GM21717 (cell line): ENCODE measurements around the gene VCP.

Experiments
- ATAC-seq: cut with Tn5 transposase; IDR thresholded peaks from one replicate; pipeline ENCODE4 v1.9.1; 2021; ENCODE audit warnings: mild to moderate bottlenecking, moderate library complexity; ENCODE audit not compliant: unreplicated experiment

Gene VCP

DNA sequence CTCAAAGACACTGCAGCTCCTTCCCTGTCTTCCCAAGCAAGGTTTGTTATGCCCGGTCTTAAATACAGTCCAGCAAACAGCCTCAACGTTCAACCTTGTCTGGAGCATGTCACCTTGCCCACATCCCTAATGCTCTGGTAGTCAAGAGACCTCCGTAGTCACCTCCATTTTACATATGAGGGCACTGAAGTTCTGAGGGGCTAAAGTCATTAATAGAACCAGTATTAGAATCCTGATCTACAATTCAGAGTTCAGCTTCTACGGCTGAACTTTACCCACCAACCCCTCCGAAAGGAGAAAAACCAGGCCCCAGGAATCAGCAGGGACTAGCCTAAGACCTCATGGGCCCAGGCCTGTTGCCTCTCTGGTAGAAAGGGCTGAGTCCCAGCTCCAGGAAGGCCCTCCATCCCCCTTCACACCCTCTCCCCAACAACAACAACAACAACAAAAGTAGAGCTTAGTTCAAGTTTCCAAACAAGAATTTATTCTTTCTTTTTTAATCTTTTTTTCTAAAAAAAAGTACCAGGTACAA lies 31.3 kb upstream of the VCP start:
- no peak for ATAC-seq

DNA sequence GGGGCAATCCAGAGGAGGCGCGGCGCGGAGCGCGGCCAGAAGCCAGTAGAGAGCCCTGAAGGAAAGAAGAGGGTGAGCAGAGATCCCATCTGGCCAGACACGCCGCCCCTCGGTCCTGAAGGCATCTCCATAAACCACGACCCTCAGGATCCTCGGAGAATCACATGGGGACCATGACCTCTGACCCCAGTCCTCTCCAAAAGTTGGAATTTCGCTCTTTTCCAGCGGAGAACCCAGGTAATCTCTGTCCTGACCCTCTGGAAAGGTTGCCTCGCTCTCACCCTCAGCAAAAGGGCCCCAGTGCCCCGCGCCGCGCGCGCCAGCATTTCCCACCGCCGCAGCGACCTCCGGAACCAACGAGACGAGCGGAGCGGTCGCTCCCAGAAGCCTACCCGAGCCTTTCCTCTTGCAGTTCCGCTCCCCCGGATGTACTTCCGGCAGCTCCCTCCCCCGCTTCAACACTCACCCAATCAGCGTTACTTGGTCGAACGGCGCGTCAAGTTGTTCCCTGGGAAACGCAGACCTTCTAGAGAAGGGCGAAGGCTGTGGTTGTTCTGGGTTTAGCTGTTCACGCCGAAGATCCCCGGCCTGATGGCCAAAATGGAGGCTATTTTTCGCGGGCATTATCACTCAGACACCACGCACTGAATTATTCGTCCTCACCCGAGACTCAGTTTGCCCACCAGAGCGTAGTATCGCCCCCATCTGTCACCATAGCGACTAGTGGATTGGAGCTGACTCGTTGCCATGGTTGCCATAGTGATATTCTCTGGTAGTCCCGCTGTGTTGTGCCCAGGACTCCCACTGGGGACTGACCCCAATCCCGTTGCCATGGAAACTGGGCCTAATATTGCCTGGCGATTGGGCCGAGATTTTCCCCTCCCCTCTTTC lies 30.6 kb upstream of the VCP start, which contains the start of gene STOML2:
Gene STOML2, minus strand, starts transcription at position 363 of the 891 bp plus-strand sequence. Its CDS starts 37 bp downstream, at position 326.
- ATAC-seq = peak; percentile 91

DNA sequence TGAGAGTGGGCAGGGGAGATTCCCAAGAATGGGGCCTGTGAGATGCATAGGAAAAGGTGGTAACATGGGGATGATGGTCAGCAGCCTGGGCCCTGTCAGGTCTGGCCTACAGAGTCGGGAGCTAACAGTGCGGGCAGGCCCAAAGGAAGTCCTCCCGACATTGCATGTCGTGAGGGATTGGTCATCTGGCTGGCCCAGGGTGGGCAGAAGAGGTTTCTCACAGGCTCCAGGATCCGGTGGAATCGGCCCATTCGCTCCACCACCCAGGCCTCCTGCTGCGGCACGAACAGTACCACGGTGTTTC lies 30.0 kb upstream of the VCP start:
- ATAC-seq = peak; percentile 8

DNA sequence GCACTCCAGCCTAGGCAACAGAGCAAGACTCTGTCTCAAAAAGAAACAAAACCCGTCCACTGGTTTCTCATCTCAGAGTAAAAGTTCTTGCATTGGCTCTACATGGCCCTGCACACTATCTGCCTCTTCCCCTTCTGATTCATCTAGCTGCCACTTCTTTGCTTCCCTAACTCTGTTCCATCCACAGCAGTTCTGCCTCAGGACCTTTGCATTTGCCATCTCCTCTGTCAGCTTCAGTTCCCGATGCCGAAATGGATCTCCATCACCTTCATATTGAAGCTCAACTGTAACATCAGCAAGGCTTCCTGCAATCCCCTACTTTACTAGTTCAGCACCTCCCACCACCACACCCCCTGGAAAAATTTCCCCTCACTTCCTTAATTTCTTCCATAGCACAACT lies 25.1 kb upstream of the VCP start:
- ATAC-seq = no peak

DNA sequence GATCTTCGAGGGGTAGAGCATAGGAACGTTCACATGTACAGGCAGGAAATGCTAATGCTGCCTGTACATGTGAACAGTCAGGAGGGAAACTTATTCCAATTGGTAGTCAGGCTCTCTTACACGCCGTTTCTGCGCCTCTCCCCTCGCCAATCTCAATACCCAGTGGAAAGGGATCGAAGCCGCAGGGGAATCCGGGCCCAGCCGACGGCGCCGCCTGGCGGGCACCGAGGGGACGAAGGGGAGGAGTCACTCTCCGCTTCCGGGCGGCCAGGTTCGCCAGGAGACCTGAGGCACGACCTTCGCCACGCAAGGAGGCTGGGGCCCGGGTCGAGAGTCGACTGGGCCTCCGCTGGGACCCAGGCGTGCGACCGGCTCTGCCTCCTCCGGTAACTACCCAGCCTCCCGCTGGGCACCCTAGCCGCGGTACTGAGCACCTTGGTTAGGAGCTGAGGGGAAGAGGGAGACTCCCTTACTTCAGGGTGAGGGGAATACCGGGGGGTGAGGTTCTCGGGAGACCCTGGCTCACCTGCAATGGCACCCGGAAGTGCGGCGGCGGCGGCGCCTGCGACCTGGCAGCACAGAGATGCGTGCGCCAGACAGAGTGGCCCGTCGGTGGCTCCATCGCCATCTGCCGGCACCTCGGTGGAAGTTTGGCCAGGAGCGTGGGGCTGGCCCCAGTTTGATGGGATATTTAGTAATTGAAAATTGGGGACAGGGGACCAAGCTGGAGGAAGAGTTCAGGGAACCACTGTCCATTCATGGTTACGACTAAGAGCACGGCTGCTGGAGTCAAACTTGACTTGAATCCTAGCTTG lies 23.8 kb upstream of the VCP start, which contains the start of gene PIGO:
Gene PIGO, minus strand, starts transcription at position 557 of the 815 bp plus-strand sequence. CDS start 1,026 bp downstream, outside the sequence.
- ATAC-seq = peak; percentile 83

DNA sequence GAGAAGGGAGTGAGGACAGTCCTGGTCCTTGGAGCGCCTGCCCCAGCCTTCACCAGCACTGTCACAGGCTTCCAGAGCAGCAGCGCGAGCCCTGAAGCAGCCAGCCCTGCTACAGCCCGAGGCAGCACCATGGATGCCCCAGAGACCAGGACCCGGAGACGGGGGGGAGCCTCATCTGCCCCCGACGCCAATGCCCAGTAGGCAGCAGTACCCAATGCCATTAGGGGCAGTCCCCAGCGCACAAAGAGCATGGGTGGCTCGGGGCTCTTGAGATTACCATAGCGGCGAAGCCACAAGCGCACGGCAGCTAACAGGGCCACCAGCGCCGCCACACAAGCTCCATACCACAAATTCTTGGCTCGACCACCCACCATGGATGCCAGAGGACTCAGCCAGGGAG lies 19.1 kb upstream of the VCP start:
- no peak for ATAC-seq

DNA sequence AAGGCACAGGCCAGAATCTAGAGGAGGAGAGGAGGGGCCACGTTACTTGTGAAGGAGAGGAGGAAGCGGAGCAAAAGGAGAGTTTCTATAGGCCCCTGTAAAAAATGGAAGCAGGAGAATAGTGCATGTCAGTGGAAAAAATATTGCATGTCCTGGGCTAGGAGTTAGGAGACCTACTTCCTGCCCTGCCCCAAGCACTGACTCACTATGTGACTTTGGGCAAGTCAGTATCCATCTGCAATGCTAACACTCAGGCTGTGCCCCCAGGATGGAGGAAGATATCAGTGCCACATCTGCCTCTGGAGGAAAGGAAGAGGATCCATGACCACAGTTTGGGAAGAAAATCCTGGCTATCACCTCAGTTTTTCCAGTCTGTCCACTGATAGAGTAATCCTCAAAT lies 17.0 kb upstream of the VCP start:
- ATAC-seq = no peak

DNA sequence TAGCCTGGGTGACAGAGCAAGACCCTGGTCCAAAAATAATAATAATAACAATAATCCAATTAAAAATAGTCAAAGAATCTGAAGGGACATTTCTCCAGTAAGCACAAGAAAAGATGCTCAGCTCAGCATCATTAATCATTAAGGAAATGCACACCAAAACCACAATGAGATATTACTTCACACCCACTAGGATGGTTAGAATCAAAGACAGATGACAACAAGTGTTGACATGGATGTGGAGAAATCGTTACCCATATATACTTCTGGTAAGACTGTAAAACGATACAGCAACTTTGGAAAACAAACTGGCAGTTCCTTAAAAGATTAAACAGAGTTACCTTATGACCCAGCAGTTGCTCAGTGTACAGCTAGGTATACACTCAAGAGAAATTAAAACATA lies 12.7 kb upstream of the VCP start:
- no peak for ATAC-seq

DNA sequence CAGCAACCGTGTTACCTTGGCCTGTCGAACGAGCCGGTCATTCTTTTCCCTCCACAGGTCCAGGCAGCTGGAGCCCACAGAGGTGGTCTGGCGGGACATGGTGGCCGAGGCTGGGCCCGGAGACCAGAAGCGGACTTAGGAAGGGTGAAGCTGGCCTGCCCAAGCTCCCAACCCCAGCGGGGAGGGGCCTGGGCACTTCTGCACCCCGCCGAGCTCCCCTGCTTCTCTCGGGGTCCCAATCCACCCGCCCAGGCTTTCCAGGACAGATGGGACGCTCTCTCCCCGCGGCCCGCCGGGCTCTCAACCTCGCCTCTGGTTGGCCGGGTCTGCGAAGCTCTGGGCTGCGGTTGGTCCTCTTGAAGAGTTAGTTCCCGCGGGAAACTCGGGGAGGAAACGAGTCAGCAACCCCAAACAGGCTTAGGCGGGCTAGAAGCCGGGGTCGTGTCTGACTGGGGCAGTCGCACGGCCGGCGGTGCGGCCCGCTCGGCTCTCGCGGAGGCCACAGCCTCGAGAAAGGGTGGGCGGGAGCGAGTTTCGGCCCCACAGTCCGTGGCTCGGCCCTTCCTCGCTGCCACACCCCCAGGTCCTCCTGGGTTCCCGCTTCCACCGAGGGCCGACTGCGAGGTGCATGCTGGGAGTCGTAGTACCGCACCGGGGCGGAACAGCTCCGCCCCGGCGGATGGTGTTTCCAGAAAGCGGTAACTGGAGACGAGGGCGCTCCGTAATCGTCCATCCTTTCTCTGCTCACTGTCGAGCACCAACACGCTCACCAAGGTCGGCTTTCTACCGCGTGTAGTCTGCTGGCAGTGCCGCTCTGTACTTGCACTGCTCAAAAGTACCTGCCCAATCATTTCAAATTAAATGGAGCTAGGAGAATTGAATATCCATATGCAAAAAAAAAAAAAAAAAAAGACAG lies 7.3 kb upstream of the VCP start, which contains the start of gene FANCG:
Gene FANCG, minus strand, starts transcription at position 517 of the 916 bp plus-strand sequence. Its CDS starts 418 bp downstream, at position 99.
- ATAC-seq = peak; percentile 74

DNA sequence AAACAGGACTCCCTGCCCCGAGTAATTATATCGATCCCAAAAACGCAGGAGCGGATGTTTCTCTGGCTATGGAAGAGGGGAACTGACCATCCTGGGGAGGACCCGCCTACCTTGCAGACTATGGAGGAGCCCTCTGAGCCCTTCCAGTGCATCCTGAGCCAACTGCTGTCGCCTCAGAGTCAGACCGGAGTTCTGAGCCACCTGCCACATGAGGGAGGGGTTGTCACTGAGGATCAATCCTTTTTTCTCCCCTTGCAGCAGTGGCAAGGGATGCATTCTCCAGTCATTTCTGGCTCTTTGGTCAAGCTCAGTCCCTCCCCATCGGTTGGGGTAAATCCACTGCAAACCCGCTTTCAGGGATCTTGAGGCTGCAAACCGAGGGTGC lies 6.6 kb upstream of the VCP start:
- ATAC-seq = no peak

DNA sequence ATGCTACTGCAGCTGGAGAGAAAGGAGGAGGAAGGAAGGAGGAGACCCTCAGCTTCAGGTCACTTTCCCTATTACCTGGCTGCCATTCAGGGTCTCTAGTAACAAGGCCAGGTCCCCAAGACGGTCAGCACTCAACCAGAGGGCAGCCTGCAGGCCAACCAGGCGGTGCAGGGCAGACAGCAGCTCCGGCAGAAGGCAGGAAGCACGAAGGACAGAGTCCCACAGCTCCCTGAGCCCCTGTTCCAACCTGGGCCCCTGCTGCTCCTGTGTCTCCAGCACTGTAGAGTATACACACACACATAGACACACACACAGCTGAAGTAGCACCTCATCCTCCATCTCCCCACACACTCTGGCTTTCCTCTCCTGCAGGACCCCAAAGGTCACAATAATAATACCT lies 5.6 kb upstream of the VCP start:
- ATAC-seq = no peak

DNA sequence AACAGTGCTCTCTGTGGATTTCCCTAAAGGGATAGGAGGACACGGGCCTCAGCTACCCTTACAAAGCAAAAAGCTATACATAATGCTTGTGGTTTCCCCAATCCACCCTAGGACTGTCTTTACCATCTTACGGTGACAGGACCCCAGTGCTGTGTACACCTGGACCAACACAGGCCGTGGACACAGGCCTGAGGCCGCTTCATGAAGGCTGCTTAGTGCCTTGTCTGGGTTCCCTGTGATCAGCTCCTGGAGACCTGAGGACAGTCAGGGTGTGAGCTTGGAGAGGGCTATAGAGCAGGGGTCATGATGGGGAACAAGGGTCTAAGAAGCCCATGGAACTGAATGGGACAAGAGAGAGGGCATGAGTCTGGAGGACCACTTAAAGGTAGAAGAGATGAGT lies 4.4 kb upstream of the VCP start:
- no peak for ATAC-seq

DNA sequence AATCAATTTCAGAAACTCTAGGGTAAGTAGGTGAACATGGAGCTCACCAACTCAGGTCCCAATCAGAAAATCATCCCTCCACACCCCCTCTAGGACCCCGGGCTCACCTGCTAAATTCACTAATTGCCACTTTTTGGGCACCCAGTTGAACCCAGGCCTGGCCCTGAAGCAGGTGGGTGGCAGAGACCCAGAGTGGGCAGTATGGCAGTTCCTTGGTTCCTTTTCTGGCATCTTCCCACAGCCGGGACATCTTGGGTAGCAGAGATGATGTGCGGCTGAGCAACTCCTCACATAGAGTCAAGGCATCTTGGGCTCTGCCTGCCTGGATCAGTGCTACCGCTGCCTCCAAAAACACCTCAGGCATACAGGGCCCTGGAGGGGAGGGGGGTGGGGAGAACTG lies 2.9 kb upstream of the VCP start:
- no peak for ATAC-seq

DNA sequence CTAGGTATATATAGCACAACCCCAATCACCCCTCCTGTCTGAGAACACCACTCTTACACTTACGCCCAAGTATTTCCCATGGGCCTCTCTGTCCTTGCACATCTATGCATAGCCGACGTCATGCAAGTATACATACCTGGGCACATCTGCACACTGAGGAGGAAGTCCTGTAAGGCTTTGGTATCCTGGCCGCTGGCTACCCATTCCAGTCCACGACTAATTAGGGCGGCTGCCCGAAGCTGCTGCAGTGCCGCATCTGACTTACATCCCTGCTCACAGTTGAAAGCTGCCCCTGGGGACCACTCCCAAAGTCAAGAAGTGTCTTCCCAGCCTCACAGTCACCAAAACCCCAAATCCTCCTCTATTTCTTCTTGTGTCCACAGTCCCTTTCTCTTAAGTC lies 2.4 kb upstream of the VCP start:
- ATAC-seq = no peak

DNA sequence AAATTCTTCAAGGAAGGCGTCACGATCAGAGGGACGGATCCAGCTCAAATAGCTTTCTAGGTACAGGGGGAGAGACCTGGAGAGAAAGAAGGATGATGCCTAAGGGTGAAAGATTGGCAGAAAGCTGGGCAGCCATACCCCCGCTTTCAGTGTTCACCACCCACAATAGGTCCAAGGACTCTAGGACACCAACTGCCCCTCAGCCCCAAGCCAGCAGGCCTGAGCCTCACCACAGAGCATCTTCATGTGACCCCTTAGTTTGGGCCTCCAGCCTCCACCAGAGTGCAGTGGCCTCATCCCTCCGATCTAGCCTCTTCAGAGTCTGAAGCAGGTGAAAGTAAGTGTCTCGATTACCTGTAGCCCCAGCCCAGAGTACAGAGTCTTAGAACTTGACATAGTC lies 1.7 kb upstream of the VCP start:
- ATAC-seq = no peak

DNA sequence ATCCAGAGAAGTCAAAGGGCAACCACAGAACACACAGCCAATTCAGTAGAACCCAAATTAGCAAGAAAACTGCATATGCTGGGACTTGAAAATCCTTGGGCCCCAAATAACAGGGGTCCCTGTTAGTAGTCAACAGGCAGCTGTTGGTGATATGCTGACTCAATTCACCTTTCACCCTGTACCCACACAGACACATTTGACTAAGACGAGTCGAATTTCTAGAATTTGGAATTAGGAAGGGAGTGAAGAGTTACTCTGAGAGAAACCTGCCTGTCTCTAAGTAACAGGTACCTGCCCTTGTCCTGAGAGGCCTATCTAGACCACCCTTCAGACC lies 821 bp upstream of the VCP start:
- ATAC-seq = no peak

DNA sequence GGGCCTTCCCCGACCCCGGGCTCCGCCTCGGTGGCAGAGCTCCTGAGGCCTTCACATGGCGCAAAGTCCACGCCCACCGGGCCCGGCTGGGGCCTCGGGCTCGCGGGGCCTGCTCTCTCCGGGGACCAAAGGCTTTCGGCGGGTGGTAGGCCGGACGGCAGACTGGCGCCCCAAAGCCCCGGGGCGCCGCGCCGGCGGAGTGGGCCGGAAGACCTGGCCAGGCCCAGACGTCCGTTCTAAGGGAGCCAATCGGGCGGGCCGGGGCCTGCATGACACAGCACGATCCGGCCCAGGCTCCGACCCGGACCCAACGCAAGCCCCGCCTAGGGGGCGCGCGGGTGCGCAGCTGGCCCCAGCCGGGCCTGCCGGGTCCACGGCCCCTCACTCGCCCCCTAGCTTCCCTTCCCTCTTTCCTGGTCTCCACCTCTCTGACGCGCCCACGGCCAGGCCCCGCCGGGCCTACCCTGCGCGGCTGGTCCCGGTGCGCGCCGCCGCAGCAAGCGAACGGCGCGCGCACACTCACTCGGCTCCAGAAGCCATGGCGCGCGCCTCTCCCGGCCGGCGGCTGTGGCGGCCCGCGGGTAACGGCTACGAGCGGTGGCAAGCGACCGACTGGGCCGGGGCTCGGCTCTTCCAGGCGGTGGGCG lies 488 bp downstream of the VCP start:
- ATAC-seq = peak; percentile 42

DNA sequence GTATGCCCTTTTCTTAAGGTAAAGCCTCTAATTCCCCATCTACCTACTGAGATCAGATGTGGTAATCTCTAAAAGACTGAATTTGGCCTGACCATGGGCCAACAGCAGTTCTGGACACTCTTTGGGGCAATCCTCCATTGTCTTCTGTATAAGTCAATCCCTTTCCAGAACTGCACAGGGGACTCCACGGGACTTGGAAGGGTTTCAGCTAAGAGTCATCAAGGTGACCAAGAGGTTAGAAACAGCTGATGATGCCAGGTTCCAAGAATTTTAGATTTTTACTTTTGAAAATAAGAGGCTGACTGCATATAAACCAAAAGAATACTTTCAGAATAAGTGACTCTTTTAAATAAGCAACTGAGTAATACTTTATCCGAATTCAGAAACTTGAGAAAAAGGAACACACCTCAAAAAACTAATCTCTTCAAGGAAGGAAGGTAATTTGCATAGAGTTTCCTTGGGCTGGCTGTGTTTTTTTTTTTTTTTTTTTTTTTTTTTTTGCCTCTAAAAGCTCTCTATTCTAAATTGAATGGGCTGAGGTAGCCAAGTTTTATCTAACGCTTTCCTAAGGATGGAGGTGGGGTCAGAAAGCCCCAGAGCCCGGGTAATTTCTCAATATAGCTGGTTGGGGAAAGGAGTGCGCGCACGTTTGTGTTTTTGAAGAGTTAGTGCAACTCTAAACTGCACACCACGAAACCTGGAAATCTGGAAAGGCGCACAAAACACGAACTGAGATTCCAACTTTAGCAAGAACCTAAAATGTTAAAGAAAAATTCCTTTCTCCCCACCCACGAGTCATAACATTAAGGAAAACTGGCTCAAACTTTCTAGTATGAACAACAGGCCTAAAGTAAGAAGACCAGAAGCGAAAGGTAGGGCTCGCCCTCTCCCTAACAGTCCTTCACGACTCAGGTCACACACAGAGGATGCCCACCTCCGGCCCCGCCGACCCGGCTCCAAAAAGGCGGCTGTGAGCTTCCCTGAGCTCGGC lies 1.3 kb downstream of the VCP start:
- ATAC-seq = no peak

DNA sequence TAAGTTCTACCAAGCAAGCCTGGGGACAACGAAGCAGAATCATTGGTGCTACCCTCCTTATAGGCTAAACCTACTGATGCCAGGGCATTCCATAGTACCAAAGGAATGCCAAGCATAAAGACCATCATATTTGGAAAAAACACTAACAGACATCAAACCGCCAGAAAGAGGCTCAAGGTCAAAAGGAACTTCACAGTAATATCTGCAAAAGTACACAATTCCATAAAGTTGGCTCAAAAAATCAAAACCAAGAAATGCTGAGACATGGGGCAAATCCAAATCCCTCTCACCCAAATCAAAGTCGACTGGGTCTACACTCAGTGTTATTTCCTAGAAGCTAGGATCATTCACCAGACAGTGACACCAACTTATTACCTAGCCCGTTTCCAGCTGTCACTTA lies 3.4 kb downstream of the VCP start:
- ATAC-seq = no peak
